ENCODE measurements around the gene ANTXR2. TPM values are rescaled to one million over a fixed set of nuclear protein-coding genes. Genes with fewer than 3 reads are reported as not detected.

Gene ANTXR2
- total RNA-seq, 2 experiments from 2014 or later: 3.0 to 3.6 TPM

DNA sequence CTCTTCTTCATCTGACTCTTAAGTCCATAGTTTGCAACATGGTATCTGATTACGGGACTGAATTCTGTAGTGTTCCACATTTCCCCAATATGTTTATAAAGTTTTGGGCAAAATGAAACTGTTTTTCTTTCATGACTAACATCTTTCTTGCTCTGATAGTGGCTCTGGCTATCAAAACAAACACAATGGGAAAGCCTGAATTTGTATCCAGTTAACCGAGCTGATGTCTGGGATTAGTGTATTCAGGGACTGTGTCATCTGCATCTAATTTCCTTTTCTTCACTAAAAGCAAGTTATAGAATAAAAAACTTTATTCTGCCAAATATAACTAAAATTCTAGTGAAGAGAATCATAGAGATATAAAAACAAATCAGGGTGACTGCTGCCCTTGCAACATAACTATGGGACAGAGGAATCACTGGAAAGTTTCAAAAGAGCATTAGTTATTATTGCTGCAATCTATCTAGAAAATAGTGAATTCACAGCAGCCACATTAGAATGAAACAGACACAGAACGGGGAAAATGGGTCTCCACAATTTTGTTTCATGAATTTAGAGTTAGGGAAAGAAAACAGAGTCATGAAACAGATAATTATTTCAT lies 61.3 kb downstream of the ANTXR2 start:
- peaks cover 1% of the 10 kb centered on the region for H3K9me3 Mint-ChIP-seq
- ChIA-PET CTCF (no interaction called here), POLR2A (no interaction called here)
- no peak overlapping the region for H3K4me3 Mint-ChIP-seq
- peaks cover 28% of the 10 kb centered on the region for H3K4me1 Mint-ChIP-seq (ENCODE audit: low read depth)
- H3K36me3 Mint-ChIP-seq (ENCODE audit: low read depth): peaks cover 21% of the 10 kb centered on the region
- ATAC-seq: no peak
- DNase-seq: no peak
- intact Hi-C loops (cut with micrococcal nuclease): no loop called here
- no peak overlapping the region for H3K27ac Mint-ChIP-seq
- no peaks in the 10 kb centered on the region for H3K27me3 Mint-ChIP-seq
- TF ChIP-seq, protein P1, sequence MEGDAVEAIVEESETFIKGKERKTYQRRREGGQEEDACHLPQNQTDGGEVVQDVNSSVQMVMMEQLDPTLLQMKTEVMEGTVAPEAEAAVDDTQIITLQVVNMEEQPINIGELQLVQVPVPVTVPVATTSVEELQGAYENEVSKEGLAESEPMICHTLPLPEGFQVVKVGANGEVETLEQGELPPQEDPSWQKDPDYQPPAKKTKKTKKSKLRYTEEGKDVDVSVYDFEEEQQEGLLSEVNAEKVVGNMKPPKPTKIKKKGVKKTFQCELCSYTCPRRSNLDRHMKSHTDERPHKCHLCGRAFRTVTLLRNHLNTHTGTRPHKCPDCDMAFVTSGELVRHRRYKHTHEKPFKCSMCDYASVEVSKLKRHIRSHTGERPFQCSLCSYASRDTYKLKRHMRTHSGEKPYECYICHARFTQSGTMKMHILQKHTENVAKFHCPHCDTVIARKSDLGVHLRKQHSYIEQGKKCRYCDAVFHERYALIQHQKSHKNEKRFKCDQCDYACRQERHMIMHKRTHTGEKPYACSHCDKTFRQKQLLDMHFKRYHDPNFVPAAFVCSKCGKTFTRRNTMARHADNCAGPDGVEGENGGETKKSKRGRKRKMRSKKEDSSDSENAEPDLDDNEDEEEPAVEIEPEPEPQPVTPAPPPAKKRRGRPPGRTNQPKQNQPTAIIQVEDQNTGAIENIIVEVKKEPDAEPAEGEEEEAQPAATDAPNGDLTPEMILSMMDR (IDR thresholded peaks at IDR 0.05): no peak

DNA sequence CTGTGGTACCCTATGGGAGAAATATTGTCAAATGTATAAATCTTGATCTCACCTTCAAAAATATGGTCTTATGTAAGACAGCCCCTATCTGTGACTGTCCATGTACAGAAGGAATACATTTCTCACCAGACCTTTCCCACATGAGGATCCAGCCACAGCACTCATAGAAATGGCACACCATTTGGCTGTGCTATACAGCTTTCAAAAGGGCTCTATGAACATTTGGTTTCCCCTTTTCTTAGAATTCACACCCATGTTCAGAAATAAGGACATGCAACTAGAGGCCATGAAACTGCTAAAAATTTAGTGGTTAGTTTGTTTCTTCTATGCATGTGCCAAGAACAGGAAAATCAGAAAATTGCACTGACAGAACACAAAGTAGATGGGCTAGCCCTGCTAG lies 62.7 kb downstream of the ANTXR2 start:
- POLR2A ChIA-PET: interaction anchor here (0.6 kb wide), 1 partner anchor 18 kb away, joined by 3 read pairs; no protein-coding TSS in a partner anchor
- DNase-seq (no peak), ATAC-seq (no peak)
- Mint-ChIP-seq H3K27ac (peak overlapping the region; percentile 10), H3K4me1 (ENCODE audit: low read depth) (peaks cover 40% of the 10 kb centered on the region), H3K36me3 (ENCODE audit: low read depth) (peaks cover 23% of the 10 kb centered on the region), H3K9me3 (peaks cover 1% of the 10 kb centered on the region), H3K4me3 (no peak overlapping the region), H3K27me3 (no peaks in the 10 kb centered on the region)
- intact Hi-C loops (cut with micrococcal nuclease): no loop called here
- CTCF ChIA-PET: no interaction called here
- TF ChIP-seq, protein P1 (IDR thresholded peaks at IDR 0.05): no peak

DNA sequence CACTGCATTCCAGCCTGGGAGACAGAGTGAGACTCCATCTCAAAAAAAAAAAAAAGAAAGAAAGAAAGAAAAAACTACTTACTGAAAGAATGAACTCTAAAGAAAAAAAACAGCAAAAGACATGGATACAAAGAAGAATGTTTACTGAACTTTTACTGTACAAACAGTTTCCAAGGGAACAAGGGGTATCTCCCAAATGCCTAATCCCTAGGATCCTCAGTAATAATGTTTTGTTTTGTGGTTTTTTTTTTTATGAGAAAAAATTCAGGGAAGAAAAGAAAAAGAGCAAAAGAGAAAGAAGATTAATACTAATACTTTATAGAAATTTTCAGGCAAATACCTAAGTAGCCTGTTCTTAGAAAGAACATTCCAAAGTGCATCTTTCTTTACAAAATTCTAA lies 63.2 kb downstream of the ANTXR2 start:
- CTCF ChIA-PET: no interaction called here
- H3K36me3 Mint-ChIP-seq (ENCODE audit: low read depth): peaks cover 24% of the 10 kb centered on the region
- no peak overlapping the region for H3K4me3 Mint-ChIP-seq
- H3K9me3 Mint-ChIP-seq: peaks cover 1% of the 10 kb centered on the region
- ATAC-seq: no peak
- H3K27me3 Mint-ChIP-seq: no peaks in the 10 kb centered on the region
- TF ChIP-seq, protein P1 (IDR thresholded peaks at IDR 0.05): no peak
- intact Hi-C loops (cut with micrococcal nuclease): loop anchor here (5.0 kb wide), 3 partner anchors 47 to 172 kb away; partner anchors contain the start of gene ANTXR2
- DNase-seq: no peak
- H3K27ac Mint-ChIP-seq: no peak overlapping the region
- peaks cover 42% of the 10 kb centered on the region for H3K4me1 Mint-ChIP-seq (ENCODE audit: low read depth)
- POLR2A ChIA-PET: interaction anchor here (0.6 kb wide), 1 partner anchor 19 kb away, joined by 3 read pairs; no protein-coding TSS in a partner anchor

DNA sequence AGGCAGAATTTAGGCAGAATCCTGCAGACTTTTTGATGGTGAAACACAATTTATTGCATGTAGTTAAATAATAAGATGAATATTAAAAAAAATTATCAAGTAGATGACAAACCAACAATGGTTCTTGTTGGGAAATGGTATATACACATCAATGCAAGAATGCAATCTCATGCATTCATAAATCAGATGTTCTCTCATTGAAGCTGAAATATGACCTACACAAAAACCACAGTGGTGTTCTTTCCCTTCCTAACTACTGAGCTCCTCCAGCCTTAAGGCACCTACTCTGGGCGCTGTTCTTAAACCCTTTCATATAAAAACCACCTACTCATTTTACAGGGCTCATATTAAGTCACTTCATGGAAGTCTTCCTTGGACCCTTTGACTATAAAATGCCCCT lies 64.1 kb downstream of the ANTXR2 start:
- H3K36me3 Mint-ChIP-seq (ENCODE audit: low read depth): peaks cover 30% of the 10 kb centered on the region
- H3K9me3 Mint-ChIP-seq: peaks cover 8% of the 10 kb centered on the region
- H3K27ac Mint-ChIP-seq: no peak overlapping the region
- ATAC-seq (no peak), DNase-seq (no peak)
- peaks cover 47% of the 10 kb centered on the region for H3K4me1 Mint-ChIP-seq (ENCODE audit: low read depth)
- ChIA-PET POLR2A (no interaction called here), CTCF (interaction anchor here (1.0 kb wide), 1 partner anchor 174 kb away, joined by 3 read pairs; no protein-coding TSS in a partner anchor)
- intact Hi-C loops (cut with micrococcal nuclease): loop anchor here (5.0 kb wide), 3 partner anchors 48 to 173 kb away; partner anchors contain the start of gene ANTXR2
- H3K27me3 Mint-ChIP-seq: no peaks in the 10 kb centered on the region
- TF ChIP-seq, protein P1 (IDR thresholded peaks at IDR 0.05): no peak
- H3K4me3 Mint-ChIP-seq: no peak overlapping the region

DNA sequence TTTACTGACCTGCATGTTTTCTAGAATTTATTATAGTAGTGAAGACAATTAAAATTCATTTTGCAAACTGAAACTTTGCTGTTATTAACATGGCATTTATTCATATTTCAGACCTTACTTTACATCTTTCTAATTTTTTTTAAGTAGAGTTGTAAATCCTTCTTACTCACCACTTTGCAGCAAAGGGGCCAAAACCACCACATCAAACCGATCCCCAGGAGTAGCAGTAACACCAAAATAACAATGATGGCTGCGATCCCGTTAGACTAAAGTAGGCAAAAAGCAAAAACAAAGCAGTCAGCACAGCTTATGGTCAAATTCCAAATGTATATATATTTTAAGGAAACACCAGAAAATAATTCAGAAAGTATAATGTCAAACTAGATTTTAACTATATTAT lies 64.7 kb downstream of the ANTXR2 start:
- CTCF ChIA-PET: interaction anchor here (1.0 kb wide), 1 partner anchor 174 kb away, joined by 3 read pairs; no protein-coding TSS in a partner anchor
- peak overlapping the region; percentile 7 for H3K4me3 Mint-ChIP-seq

More for the DNA sequence above, 64.7 kb downstream of the ANTXR2 start:
- Mint-ChIP-seq H3K4me1 (ENCODE audit: low read depth) (peaks cover 47% of the 10 kb centered on the region), H3K36me3 (ENCODE audit: low read depth) (peaks cover 31% of the 10 kb centered on the region), H3K27ac (peak overlapping the region; percentile 78), H3K9me3 (peaks cover 10% of the 10 kb centered on the region), H3K27me3 (no peaks in the 10 kb centered on the region)
- TF ChIP-seq, protein P1 (IDR thresholded peaks at IDR 0.05): no peak
- POLR2A ChIA-PET: no interaction called here
- DNase-seq (peak; percentile 36), ATAC-seq (no peak)
- intact Hi-C loops (cut with micrococcal nuclease): loop anchor here (5.0 kb wide), 3 partner anchors 49 to 174 kb away; partner anchors contain the start of gene ANTXR2

Measured in activated CD8-positive, alpha-beta T cell treated with anti-CD3 and anti-CD28 coated beads for 36 hours (primary cell).